ENCODE results near the gene FOS. TPM values are rescaled to one million over a fixed set of nuclear protein-coding genes. Genes with fewer than 3 reads are reported as not detected.
"Not testable (repeated sequence)": the region's sequence is repeated elsewhere in the genome, so short reads cannot be mapped to it uniquely, and the experiment has no call there.

Gene FOS
- total RNA-seq, 1 experiment from 2014 or later = 9.1 TPM

GRCh38 chr14:75277008-75277814 lies 1.4 kb upstream of the FOS start:
- peak; percentile 83 for DNase-seq (ENCODE audit: low read depth)

- no peak for DNase-seq (ENCODE audit: low read depth)
Observed at GRCh38 chr14:75277815-75278421, 710 bp upstream of the FOS start.

GRCh38 chr14:75279153-75279762 lies 630 bp downstream of the FOS start:
- peak; percentile 40 for DNase-seq (ENCODE audit: low read depth)

GRCh38 chr14:75279763-75280290 lies 1.2 kb downstream of the FOS start:
- no peak for DNase-seq (ENCODE audit: low read depth)

GRCh38 chr14:75280291-75280830 lies 1.7 kb downstream of the FOS start:
- no peak for DNase-seq (ENCODE audit: low read depth)

- no peak for DNase-seq (ENCODE audit: low read depth)
Observed at GRCh38 chr14:75280831-75281653, 2.4 kb downstream of the FOS start.

GRCh38 chr14:75281654-75282019 lies 3.0 kb downstream of the FOS start:
- DNase-seq (ENCODE audit: low read depth) = no peak

GRCh38 chr14:75282170-75282554 lies 3.5 kb downstream of the FOS start:
- DNase-seq (ENCODE audit: low read depth) = no peak

GRCh38 chr14:75282555-75283161 lies 4.0 kb downstream of the FOS start:
- DNase-seq (ENCODE audit: low read depth) = not testable (repeated sequence)

- DNase-seq (ENCODE audit: low read depth) = no peak
Observed at GRCh38 chr14:75283162-75283832, 4.7 kb downstream of the FOS start.

GRCh38 chr14:75283833-75284563 lies 5.4 kb downstream of the FOS start:
- no peak for DNase-seq (ENCODE audit: low read depth)

GRCh38 chr14:75285331-75285730 lies 6.7 kb downstream of the FOS start:
- DNase-seq (ENCODE audit: low read depth) = no peak

GRCh38 chr14:75286313-75286712 lies 7.7 kb downstream of the FOS start:
- no peak for DNase-seq (ENCODE audit: low read depth)

- DNase-seq (ENCODE audit: low read depth) = no peak
Observed at GRCh38 chr14:75289840-75290388, 11.3 kb downstream of the FOS start.

- DNase-seq (ENCODE audit: low read depth) = no peak
Observed at GRCh38 chr14:75290851-75291250, 12.2 kb downstream of the FOS start.

GRCh38 chr14:75291331-75291730 lies 12.7 kb downstream of the FOS start:
- DNase-seq (ENCODE audit: low read depth) = no peak

- DNase-seq (ENCODE audit: low read depth) = no peak
Observed at GRCh38 chr14:75292101-75292563, 13.5 kb downstream of the FOS start.

- no peak for DNase-seq (ENCODE audit: low read depth)
Observed at GRCh38 chr14:75292886-75293285, 14.3 kb downstream of the FOS start.

- peak; percentile 96 for DNase-seq (ENCODE audit: low read depth)
Observed at GRCh38 chr14:75293920-75294648, 15.5 kb downstream of the FOS start.
